ENCODE data around the gene UBA5. TPM values are rescaled to one million over a fixed set of nuclear protein-coding genes. Genes with fewer than 3 reads are reported as not detected.
A peak's percentile ranks its signal among the peaks of the same experiment; 100 is the strongest.
"Not testable (repeated sequence)": the region's sequence is repeated elsewhere in the genome, so short reads cannot be mapped to it uniquely, and the experiment has no call there.

Gene UBA5
- polyA plus RNA-seq, 3 donors = 9.3 to 19.5 (median 13.8) TPM

GRCh38 chr3:132637590-132637989, 22.5 kb upstream of the UBA5 start:
- no peak overlapping the region for H3K4me3 ChIP-seq (replicated peaks in 1 of 3; ENCODE audit: low read depth in 2 of 3, low read length in 3 of 3)
- no peak overlapping the region for H3K4me2 ChIP-seq (replicated peaks; ENCODE audit: extremely low read depth, low read length, poor library complexity, severe bottlenecking)
- Mint-ChIP-seq H3K9me3 (peaks cover 0 to 2% (median 0%) of the 10 kb centered on the region in 7 donors), H3K27me3 (ENCODE audit: low read depth in 3 of 3) (no peaks in the 10 kb centered on the region), H3K4me1 (peaks cover 2% of the 10 kb centered on the region), H3K36me3 (peaks cover 12 to 28% of the 10 kb centered on the region in 2 donors), H3K27ac (no peak overlapping the region), H3K4me3 (no peak overlapping the region)
- H3K9me3 ChIP-seq (replicated peaks in 1 of 2; ENCODE audit: control insufficient read depth in 1 of 2, insufficient read depth in 1 of 2, low read length in 2 of 2) = no peaks in the 10 kb centered on the region
- no peak for DNase-seq
- H3K4me1 ChIP-seq (ENCODE audit: control insufficient read depth in 1 of 2, insufficient read depth in 2 of 2, low read length in 2 of 2) = no peaks in the 10 kb centered on the region
- intact Hi-C loops (cut with micrococcal nuclease) = no loop called here
- H3K27me3 ChIP-seq (ENCODE audit: control insufficient read depth in 2 of 2, insufficient read depth in 2 of 2, low read length in 2 of 2) = no peaks in the 10 kb centered on the region
- no peak overlapping the region for H3K27ac ChIP-seq (ENCODE audit: low read depth in 1 of 2, low read length in 2 of 2)
- H3K36me3 ChIP-seq (replicated peaks in 1 of 2; ENCODE audit: control insufficient read depth in 1 of 2, insufficient read depth in 2 of 2, low read length in 2 of 2) = peaks cover 4 to 27% of the 10 kb centered on the region in 2 donors
- H4K20me1 ChIP-seq (ENCODE audit: insufficient read depth, low read length) = no peaks in the 10 kb centered on the region
- H3K79me2 ChIP-seq (ENCODE audit: insufficient read depth, low read length) = no peaks in the 10 kb centered on the region
- TF ChIP-seq CTCF (IDR thresholded peaks at IDR 0.05) = no peak
- no peak overlapping the region for H2AFZ ChIP-seq (ENCODE audit: insufficient read depth, low read depth, low read length, poor library complexity, severe bottlenecking)
- WGBS (ENCODE audit: insufficient coverage) = no CpG with 5 or more reads among the region's 1 CpG
- no peak overlapping the region for H3K9ac ChIP-seq (ENCODE audit: insufficient read depth, low read length, poor library complexity, severe bottlenecking)

- Histone ChIP-seq H3K4me1 (ENCODE audit: control insufficient read depth in 1 of 2, insufficient read depth in 2 of 2, low read length in 2 of 2) (no peaks in the 10 kb centered on the region), H3K4me3 (replicated peaks in 1 of 3; ENCODE audit: low read depth in 2 of 3, low read length in 3 of 3) (no peak overlapping the region), H3K9ac (ENCODE audit: insufficient read depth, low read length, poor library complexity, severe bottlenecking) (no peak overlapping the region), H3K4me2 (replicated peaks; ENCODE audit: extremely low read depth, low read length, poor library complexity, severe bottlenecking) (no peak overlapping the region), H3K27me3 (ENCODE audit: control insufficient read depth in 2 of 2, insufficient read depth in 2 of 2, low read length in 2 of 2) (no peaks in the 10 kb centered on the region), H3K79me2 (ENCODE audit: insufficient read depth, low read length) (no peaks in the 10 kb centered on the region), H3K36me3 (replicated peaks in 1 of 2; ENCODE audit: control insufficient read depth in 1 of 2, insufficient read depth in 2 of 2, low read length in 2 of 2) (peaks cover 4 to 27% of the 10 kb centered on the region in 2 donors), H3K9me3 (replicated peaks in 1 of 2; ENCODE audit: control insufficient read depth in 1 of 2, insufficient read depth in 1 of 2, low read length in 2 of 2) (no peaks in the 10 kb centered on the region), H4K20me1 (ENCODE audit: insufficient read depth, low read length) (no peaks in the 10 kb centered on the region), H2AFZ (ENCODE audit: insufficient read depth, low read depth, low read length, poor library complexity, severe bottlenecking) (no peak overlapping the region), H3K27ac (ENCODE audit: low read depth in 1 of 2, low read length in 2 of 2) (no peak overlapping the region)
- no peak for TF ChIP-seq CTCF (IDR thresholded peaks at IDR 0.05)
- no peak overlapping the region for H3K27ac Mint-ChIP-seq
- DNase-seq = no peak
- intact Hi-C loops (cut with micrococcal nuclease) = no loop called here
- H3K9me3 Mint-ChIP-seq = peaks cover 0 to 2% (median 0%) of the 10 kb centered on the region in 7 donors
- H3K4me3 Mint-ChIP-seq = no peak overlapping the region
- peaks cover 13 to 28% of the 10 kb centered on the region in 2 donors for H3K36me3 Mint-ChIP-seq
- H3K27me3 Mint-ChIP-seq (ENCODE audit: low read depth in 3 of 3) = peaks cover 0 to 1% (median 0%) of the 10 kb centered on the region in 3 donors
- H3K4me1 Mint-ChIP-seq = peaks cover 8% of the 10 kb centered on the region
Observed at GRCh38 chr3:132638706-132639105, 21.4 kb upstream of the UBA5 start.

GRCh38 chr3:132641427-132641826, 18.7 kb upstream of the UBA5 start:
- H4K20me1 ChIP-seq (ENCODE audit: insufficient read depth, low read length); H3K9ac ChIP-seq (ENCODE audit: insufficient read depth, low read length, poor library complexity, severe bottlenecking); DNase-seq; H3K79me2 ChIP-seq (ENCODE audit: insufficient read depth, low read length); H3K4me2 ChIP-seq (replicated peaks; ENCODE audit: extremely low read depth, low read length, poor library complexity, severe bottlenecking); intact Hi-C loops (cut with micrococcal nuclease); H3K27me3 Mint-ChIP-seq (ENCODE audit: low read depth in 3 of 3); H2AFZ ChIP-seq (ENCODE audit: insufficient read depth, low read depth, low read length, poor library complexity, severe bottlenecking); H3K4me3 ChIP-seq (replicated peaks in 1 of 3; ENCODE audit: low read depth in 2 of 3, low read length in 3 of 3); H3K4me1 Mint-ChIP-seq; H3K4me1 ChIP-seq (ENCODE audit: control insufficient read depth in 1 of 2, insufficient read depth in 2 of 2, low read length in 2 of 2); H3K9me3 Mint-ChIP-seq; H3K27me3 ChIP-seq (ENCODE audit: control insufficient read depth in 2 of 2, insufficient read depth in 2 of 2, low read length in 2 of 2); H3K9me3 ChIP-seq (replicated peaks in 1 of 2; ENCODE audit: control insufficient read depth in 1 of 2, insufficient read depth in 1 of 2, low read length in 2 of 2); H3K27ac ChIP-seq (ENCODE audit: low read depth in 1 of 2, low read length in 2 of 2); H3K4me3 Mint-ChIP-seq: not testable (repeated sequence)
- Mint-ChIP-seq H3K36me3 (peaks cover 11 to 25% of the 10 kb centered on the region in 2 donors), H3K27ac (peak overlapping the region in 4 of 7 donors; percentile 24 to 77 (median 48))
- H3K36me3 ChIP-seq (replicated peaks in 1 of 2; ENCODE audit: control insufficient read depth in 1 of 2, insufficient read depth in 2 of 2, low read length in 2 of 2) = peaks cover 4 to 27% of the 10 kb centered on the region in 2 donors
- 60% methylated on average over 1 of the region's 2 CpGs for WGBS (ENCODE audit: insufficient coverage)

Measured in CD14-positive monocyte (primary cell).